ENCODE data around the gene RAD51B. TPM values are rescaled to one million over a fixed set of nuclear protein-coding genes. Genes with fewer than 3 reads are reported as not detected.
A peak's percentile ranks its signal among the peaks of the same experiment; 100 is the strongest.
"Not testable (repeated sequence)": the region's sequence is repeated elsewhere in the genome, so short reads cannot be mapped to it uniquely, and the experiment has no call there.

The RAD51B gene
- total RNA-seq, 2 experiments from 2014 or later = 27.4 to 31.6 TPM

DNA sequence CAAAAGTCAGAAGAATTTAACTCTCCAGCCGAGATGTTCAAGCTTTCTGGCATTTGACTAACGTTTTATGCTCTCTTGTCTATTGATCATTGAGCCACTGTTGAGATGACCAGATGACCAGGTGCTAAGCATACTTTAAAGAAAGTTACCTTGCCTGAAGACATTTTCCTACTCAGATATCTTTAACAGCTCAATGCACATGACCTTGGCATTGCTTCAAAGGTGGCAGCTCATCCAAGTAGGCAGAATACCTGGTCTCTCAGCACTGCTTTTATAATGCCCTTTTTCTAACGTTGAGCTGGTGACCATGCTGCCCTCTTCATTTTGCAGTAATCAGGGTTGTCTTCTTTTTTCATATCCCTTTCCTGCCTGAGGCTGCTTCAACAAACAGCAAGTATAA, 358.1 kb downstream of the RAD51B start:
- Mint-ChIP-seq H3K27ac (no peak overlapping the region), H3K36me3 (peaks cover 3% of the 10 kb centered on the region), H3K4me3 (no peak overlapping the region), H3K4me1 (peaks cover 22% of the 10 kb centered on the region), H3K27me3 (no peaks in the 10 kb centered on the region), H3K9me3 (no peaks in the 10 kb centered on the region)
- no peak for DNase-seq

DNA sequence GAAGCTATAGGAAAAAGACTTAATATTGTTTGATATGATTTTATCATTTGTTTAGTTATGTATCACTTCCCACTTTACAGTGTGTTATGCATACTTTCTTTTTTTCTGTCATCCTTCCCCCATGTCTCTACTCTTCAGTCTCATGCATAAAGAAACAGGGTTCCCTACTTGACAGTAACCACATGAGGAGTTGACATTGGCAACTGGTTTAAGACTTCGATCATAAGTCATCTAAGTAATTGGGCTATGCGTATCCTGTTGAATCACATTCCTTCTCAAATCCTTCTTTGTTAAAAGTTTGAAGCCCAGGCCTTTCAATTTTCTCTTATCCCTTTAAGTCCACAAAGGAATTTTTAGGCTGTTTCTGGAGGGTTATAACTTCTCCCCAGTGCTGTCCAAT, 358.7 kb downstream of the RAD51B start:
- Mint-ChIP-seq H3K36me3 (peaks cover 3% of the 10 kb centered on the region), H3K9me3 (no peaks in the 10 kb centered on the region), H3K4me1 (peaks cover 28% of the 10 kb centered on the region), H3K4me3 (no peak overlapping the region), H3K27ac (no peak overlapping the region), H3K27me3 (no peaks in the 10 kb centered on the region)
- no peak for DNase-seq

DNA sequence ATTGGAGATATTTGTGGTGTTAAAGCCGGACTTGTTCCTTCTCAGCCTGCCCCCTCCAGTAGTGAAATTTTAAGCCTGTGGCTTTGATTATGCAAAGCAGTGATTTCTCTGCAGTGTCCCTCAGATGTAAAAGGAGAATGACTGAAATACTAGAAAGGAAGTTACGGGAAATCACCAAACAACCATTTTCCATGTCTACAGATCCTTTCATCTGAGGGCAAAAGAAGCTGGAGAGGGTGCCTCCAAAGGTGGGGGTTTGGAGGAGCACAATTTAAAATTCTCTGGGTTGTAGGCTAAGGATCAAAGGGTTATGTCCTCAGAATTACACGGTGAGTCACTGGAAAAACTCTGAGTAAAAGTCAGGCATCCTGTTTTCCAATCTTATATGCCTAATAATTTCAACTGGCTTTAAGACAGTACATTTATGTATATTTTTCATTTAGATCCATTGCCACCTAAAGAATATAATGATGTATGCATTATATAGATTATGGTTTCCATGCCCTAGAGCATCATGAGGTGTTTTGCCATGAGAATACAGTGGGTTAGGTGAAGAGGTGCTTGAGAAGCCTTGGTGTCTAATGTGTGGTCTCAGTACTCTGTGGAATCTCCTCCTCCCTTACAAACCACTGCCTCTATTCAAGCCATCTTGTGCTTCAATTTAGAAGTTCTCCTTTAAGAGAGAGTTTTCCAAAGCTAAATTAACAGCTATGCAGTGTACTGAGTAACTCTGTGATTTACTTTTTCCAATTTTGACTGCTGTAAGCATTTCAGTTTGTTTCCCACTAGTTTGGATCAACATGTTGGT, 362.1 kb downstream of the RAD51B start:
- H3K27ac Mint-ChIP-seq = peak overlapping the region; percentile 72
- no peaks in the 10 kb centered on the region for H3K9me3 Mint-ChIP-seq

DNA sequence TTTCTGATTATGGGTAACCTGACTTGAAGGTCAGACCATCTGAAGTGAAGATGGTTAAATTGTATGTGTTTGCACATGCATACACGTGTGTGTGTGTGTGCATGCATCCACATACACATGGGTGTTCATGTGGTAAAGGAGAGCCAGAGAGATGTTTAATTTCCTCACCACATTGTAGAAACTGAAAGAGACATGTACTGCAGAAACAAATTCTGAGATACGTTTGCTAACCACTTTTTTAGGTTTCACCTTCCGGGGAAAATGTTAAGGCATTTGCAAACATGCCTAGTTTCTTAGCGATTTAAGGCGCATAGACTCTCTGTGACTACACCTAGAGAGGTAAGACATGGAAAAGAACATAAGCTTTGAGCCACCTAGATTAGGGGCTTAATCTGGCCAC, 362.9 kb downstream of the RAD51B start:
- H3K27me3 Mint-ChIP-seq = no peaks in the 10 kb centered on the region
- H3K27ac Mint-ChIP-seq = peak overlapping the region; percentile 82
- H3K9me3 Mint-ChIP-seq = no peaks in the 10 kb centered on the region
- H3K4me3 Mint-ChIP-seq = peak overlapping the region; percentile 35
- H3K4me1 Mint-ChIP-seq = peaks cover 30% of the 10 kb centered on the region
- H3K36me3 Mint-ChIP-seq = peaks cover 3% of the 10 kb centered on the region
- DNase-seq = peak; percentile 4

More for the DNA sequence above, 362.1 kb downstream of the RAD51B start:
- Mint-ChIP-seq H3K4me3 (no peak overlapping the region), H3K36me3 (peaks cover 3% of the 10 kb centered on the region), H3K4me1 (peaks cover 30% of the 10 kb centered on the region), H3K27me3 (no peaks in the 10 kb centered on the region)
- no peak for DNase-seq

DNA sequence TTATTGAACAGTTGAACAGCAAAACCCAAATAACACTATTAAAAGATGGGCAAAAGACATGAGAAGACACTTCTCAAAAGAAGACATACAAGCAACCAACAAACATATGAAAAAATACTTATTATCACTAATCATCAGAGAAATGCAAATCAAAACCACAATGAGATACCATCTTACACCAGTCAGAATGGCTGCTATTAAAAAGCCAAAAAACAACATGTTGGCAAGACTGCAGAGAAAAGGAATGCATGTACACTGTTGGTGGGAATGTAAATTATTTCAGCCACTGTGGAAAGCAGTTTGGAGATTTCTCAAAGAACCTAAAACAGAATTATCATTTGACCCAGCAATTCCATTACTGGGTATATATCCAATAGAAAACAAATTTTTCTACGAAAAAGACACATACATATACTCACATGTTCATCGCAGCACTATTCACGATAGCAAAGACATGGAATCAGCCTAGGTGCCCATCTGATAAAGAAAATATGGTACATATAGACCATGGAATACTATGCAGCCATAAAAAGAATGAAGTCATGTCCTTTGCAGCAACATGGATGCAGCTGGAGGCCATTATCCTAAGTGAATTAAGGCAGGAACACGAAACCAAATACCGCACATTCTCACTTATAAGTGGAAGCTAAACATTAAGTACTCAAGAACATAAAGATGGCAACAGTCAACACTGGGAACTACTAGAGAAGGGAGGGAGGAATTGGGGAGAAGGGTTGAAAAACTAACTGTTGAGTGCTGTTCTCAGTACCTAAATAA, 367.1 kb downstream of the RAD51B start:
- not testable (repeated sequence) for H3K9me3 Mint-ChIP-seq, H3K4me3 Mint-ChIP-seq, H3K36me3 Mint-ChIP-seq, H3K27ac Mint-ChIP-seq, H3K27me3 Mint-ChIP-seq, DNase-seq
- H3K4me1 Mint-ChIP-seq = peaks cover 18% of the 10 kb centered on the region

DNA sequence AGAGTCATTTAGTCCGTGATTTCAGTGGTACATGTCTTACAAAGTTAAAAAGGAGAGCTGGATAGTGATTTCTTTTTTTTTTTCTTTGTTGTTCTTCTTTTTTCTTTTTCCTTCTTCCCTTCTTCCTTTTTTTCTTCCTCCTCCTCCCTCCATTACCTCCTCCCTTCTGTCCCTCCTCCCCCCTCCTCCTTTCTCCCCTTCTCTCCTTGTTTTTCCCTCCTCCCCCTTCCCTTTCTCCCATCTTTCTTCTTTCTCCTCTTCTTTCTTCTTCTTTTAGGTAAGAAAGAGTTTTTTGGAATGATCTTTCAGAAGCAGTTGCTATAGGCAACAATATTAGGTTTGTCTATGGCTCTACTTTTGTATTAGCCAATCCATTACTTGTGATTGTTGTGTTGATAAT, 368.6 kb downstream of the RAD51B start:
- H3K36me3 Mint-ChIP-seq = peaks cover 3% of the 10 kb centered on the region
- no peaks in the 10 kb centered on the region for H3K9me3 Mint-ChIP-seq
- H3K4me3 Mint-ChIP-seq = no peak overlapping the region
- no peak for DNase-seq
- H3K27ac Mint-ChIP-seq = no peak overlapping the region
- peaks cover 3% of the 10 kb centered on the region for H3K4me1 Mint-ChIP-seq
- peaks cover 3% of the 10 kb centered on the region for H3K27me3 Mint-ChIP-seq

DNA sequence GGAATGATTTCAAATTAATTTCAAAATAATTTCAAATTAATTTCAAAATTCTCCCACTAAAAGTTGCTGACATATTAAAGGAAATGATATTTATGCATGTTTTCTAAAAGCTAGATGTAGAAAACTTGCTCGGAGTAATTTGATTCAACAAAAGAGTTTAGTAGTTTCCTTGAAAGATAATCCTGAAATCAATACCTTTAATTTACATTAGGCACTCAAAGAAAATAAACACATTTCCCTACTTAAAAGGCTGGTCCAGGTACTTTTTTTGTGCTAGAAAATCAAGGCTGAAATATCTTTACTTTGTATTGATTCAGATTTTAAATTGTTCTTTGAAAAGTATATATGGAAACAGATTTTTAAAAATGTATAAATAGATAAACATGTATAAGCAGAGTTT, 370.5 kb downstream of the RAD51B start:
- Mint-ChIP-seq H3K36me3 (peaks cover 5% of the 10 kb centered on the region), H3K4me1 (no peaks in the 10 kb centered on the region), H3K4me3 (no peak overlapping the region), H3K27ac (no peak overlapping the region), H3K9me3 (no peaks in the 10 kb centered on the region), H3K27me3 (peaks cover 3% of the 10 kb centered on the region)
- no peak for DNase-seq

DNA sequence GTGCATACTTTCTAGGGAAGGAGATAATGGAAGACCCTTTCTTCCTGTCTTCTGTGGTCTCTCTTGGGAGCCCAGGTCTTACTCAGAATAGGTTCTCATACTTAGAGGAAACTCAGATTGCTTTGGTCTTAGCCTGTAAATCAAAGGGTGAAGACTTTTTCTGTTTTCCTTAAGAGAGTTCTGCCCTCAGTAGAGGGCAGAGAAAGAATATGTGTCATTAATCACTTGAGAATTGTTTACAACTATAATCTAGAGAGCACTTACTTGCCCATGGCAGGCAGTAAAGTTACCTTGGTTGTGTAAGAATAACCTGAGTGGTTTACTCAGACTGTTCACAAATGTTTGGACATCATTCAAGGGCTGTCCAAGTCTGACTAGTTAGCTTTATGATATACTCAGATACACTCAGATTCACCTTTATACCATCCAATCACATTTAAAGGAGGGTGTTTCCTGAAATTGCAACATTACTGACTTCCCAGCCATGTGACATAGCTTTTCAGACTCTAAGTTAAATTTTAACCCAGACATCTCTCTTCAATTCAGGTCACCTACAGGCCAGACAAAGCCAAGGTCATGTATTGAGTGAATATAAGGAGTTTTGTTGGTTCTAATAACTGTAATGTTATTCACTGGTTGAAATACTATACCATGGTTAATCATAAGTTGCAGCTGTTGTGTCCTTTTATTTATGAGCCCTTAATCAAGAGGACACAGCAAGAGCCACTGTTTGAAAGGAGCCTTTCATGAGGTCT, 372.2 kb downstream of the RAD51B start:
- Mint-ChIP-seq H3K27me3 (peaks cover 3% of the 10 kb centered on the region), H3K36me3 (peaks cover 2% of the 10 kb centered on the region), H3K27ac (no peak overlapping the region), H3K9me3 (no peaks in the 10 kb centered on the region), H3K4me3 (no peak overlapping the region), H3K4me1 (no peaks in the 10 kb centered on the region)
- DNase-seq = no peak

DNA sequence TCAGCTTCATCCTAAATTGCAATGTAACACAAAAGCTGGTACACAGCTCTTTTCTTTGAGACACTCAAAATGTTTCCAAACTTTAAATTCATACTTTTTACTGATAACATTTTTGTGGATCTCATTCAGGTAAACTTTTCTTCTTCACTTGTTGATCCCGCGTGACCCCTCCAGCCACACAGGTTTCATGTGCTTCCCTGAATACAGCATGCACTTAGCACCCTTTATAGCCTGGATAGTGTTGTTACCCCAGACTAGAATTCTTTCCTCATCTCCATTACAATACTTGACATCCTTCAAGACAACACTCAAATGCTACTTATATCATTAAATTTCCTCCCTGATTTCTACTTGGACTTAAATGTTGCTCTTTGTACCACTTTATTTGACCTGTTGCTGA, 373.4 kb downstream of the RAD51B start:
- Mint-ChIP-seq H3K27ac (no peak overlapping the region), H3K9me3 (no peaks in the 10 kb centered on the region), H3K4me1 (peaks cover 8% of the 10 kb centered on the region), H3K36me3 (peaks cover 2% of the 10 kb centered on the region), H3K4me3 (no peak overlapping the region), H3K27me3 (peaks cover 3% of the 10 kb centered on the region)
- no peak for DNase-seq

DNA sequence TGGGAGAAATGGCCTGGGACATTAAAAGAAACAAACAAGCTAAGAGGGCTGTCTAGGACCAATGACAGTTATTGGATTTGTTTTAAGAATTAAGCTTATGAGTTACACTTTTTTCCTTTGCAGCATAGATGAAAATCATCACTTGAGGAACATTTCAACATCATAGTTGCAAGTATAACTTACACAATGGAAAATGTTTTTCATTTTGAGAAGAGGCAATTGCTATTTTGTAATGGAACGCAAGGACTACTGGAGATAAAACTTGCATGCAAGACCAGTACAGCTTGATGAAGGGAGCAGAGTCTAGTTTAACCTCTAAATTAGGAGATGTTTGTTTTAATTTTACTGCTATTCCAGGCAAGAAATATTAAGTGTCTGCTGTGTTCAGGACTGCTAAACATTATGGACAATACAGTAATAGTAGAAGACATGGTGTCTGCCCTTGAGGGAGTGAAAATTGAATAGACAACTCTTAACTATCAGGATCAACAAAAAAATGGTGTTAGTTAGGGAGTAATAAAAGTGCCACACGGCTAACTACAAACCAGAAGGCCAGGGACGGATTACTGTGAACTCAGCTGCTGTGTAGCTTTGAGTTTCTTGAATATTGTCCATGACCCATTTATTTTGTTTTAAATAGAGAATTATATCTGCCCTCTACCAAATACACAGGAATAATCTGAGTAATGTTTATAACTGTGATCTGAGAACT, 374.5 kb downstream of the RAD51B start:
- H3K27me3 Mint-ChIP-seq = no peaks in the 10 kb centered on the region
- DNase-seq = no peak
- no peak overlapping the region for H3K27ac Mint-ChIP-seq
- no peaks in the 10 kb centered on the region for H3K9me3 Mint-ChIP-seq
- peaks cover 4% of the 10 kb centered on the region for H3K36me3 Mint-ChIP-seq
- H3K4me1 Mint-ChIP-seq = peaks cover 12% of the 10 kb centered on the region
- no peak overlapping the region for H3K4me3 Mint-ChIP-seq

DNA sequence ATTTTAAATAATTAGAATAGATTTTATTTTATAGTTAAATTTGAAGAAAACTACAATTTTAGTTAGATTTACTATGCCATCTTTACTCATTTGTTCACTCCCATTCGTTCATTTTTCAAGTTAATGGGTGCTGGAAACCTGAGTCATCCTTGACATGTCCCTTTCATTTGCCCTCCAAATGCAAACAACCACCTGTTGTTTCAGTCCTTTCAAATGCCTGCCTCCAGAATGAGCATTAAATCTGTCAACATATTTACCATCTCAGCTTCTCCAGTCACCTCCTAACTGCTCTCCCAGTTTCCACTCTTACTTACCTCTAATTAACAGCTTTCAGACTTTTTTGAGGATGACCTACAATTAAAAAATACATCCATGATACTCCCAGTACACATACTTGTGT, 375.5 kb downstream of the RAD51B start:
- no peaks in the 10 kb centered on the region for H3K9me3 Mint-ChIP-seq
- DNase-seq = no peak
- H3K4me3 Mint-ChIP-seq = no peak overlapping the region
- peaks cover 7% of the 10 kb centered on the region for H3K36me3 Mint-ChIP-seq
- no peaks in the 10 kb centered on the region for H3K27me3 Mint-ChIP-seq
- H3K4me1 Mint-ChIP-seq = peaks cover 20% of the 10 kb centered on the region
- H3K27ac Mint-ChIP-seq = no peak overlapping the region

DNA sequence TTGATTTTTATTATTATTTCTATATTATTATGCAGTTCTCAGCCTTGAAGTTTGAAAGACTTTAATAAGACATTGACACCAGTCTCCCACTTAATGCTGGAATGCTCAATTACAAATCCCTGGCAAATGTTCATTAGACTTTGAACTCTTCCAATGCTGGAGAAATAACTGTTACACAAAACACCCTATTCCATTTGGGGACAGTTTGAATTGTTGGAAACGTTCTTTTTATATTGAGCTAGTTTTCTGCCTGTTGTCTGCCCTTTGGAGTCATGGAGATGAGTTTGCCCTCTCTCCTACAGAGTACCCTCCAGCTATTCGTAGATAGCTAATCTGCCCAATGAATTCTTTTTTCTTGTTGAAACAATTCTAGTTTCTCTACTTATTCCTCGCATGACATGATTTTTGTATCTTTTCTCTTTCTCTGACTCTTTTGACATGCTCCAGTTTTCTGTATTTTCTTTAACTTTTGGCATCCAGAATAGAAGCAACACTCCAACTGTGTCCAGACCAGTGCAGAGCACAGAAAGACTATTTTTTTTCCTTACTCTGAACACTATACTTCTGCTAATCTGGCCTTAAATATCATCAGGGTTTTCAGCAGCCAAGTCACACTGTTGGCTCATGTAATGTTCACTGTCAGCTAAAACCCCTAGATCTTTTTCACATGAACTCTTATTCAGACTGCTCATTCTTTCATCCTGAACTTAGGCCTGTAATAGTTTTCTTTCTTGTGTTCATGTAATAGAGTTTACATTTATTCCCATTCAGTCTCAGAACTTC, 379.3 kb downstream of the RAD51B start:
- Mint-ChIP-seq H3K27me3 (no peaks in the 10 kb centered on the region), H3K27ac (no peak overlapping the region), H3K4me1 (peaks cover 22% of the 10 kb centered on the region), H3K9me3 (no peaks in the 10 kb centered on the region), H3K4me3 (no peak overlapping the region), H3K36me3 (peaks cover 11% of the 10 kb centered on the region)
- DNase-seq = no peak

DNA sequence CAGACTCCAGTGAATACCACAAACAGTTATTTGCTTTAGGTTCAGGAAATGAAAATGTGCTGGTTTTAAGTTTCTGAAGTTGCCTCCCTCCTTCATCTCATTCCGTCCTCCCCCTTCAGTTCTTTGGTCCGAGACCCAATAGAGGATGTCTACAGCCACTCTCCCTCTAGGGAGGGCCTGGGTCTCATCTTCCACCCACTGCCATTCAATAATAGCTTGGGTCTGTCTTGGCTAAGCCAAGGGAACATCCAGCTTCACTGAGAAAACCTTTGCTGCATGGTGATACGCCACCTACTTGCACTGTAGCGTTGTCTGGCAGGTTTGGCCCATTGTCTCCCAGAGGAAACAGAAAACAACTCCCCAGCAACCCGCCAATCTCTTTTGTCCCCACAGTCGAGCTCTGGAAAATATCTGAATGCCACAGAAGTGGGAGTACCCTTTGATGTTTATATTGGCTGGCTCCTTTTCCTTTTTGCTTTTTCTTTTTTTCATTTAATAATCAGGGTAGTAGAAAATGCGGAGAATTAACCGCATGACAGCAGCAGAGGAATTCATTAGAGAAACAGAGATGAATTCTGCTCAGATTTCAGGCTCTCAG, 380.1 kb downstream of the RAD51B start:
- Mint-ChIP-seq H3K36me3 (peaks cover 10% of the 10 kb centered on the region), H3K9me3 (no peaks in the 10 kb centered on the region), H3K4me3 (no peak overlapping the region), H3K4me1 (peaks cover 23% of the 10 kb centered on the region), H3K27ac (no peak overlapping the region), H3K27me3 (no peaks in the 10 kb centered on the region)
- DNase-seq = no peak

DNA sequence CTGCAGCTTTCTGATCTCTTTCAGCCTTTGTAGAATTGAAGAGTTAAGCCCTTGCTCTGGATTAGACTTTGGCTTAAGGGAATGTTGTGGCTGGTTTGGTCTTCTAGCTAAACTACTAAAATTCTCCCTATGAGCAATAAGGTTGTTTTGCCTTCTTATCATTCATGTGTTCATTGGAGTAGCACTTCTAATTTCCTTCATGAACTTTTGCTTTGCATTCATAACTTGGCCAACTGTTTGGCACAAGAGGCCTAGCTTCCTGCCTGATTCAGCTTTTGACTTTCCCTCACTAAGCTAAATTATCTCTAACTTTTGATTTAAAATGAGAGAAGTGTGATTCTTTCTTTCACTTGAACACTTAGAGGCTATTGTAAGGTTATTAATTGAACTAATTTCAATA, 384.3 kb downstream of the RAD51B start:
- Mint-ChIP-seq H3K27ac (no peak overlapping the region), H3K9me3 (no peaks in the 10 kb centered on the region), H3K4me3 (no peak overlapping the region)

More for the DNA sequence above, 384.3 kb downstream of the RAD51B start:
- no peaks in the 10 kb centered on the region for H3K27me3 Mint-ChIP-seq
- peaks cover 20% of the 10 kb centered on the region for H3K4me1 Mint-ChIP-seq
- DNase-seq = no peak
- H3K36me3 Mint-ChIP-seq = peaks cover 11% of the 10 kb centered on the region
